Endothelial cell (in vitro differentiated cells): ENCODE measurements around the gene EHMT1. TPM values are rescaled to one million over a fixed set of nuclear protein-coding genes. Genes with fewer than 3 reads are reported as not detected.

ENCODE experiments used
- DNase-seq: peaks from one replicate; pipeline ENCODE4 v3.0.0; 2021; ENCODE audit warnings: low spot score
- H3K27ac Mint-ChIP-seq: one replicate; pipeline ENCODE4 v1.8.0; 2021; ENCODE audit warnings: mixed read lengths, inconsistent platforms; ENCODE audit not compliant: unreplicated experiment
- H3K27me3 Mint-ChIP-seq: one replicate; pipeline ENCODE4 v1.8.0; 2021; ENCODE audit warnings: mild to moderate bottlenecking, moderate library complexity, mixed read lengths, inconsistent platforms; ENCODE audit not compliant: unreplicated experiment
- H3K36me3 Mint-ChIP-seq: one replicate; pipeline ENCODE4 v1.8.0; 2021; ENCODE audit warnings: mild to moderate bottlenecking, low read depth, mixed read lengths, inconsistent platforms; ENCODE audit not compliant: unreplicated experiment
- H3K4me1 Mint-ChIP-seq: one replicate; pipeline ENCODE4 v1.8.0; 2021; ENCODE audit warnings: mild to moderate bottlenecking, mixed read lengths, inconsistent platforms; ENCODE audit not compliant: unreplicated experiment
- H3K4me3 Mint-ChIP-seq: one replicate; pipeline ENCODE4 v1.8.0; 2021; ENCODE audit warnings: mild to moderate bottlenecking, mixed read lengths, inconsistent platforms; ENCODE audit not compliant: unreplicated experiment
- H3K9me3 Mint-ChIP-seq: one replicate; pipeline ENCODE4 v1.8.0; 2021; ENCODE audit warnings: mixed read lengths, inconsistent platforms; ENCODE audit not compliant: unreplicated experiment
- CTCF ChIP-seq: fragments of 200-600 bp; sonication (generic); IDR thresholded peaks from one replicate; pipeline ENCODE4 v1.5.0; 2021; ENCODE audit warnings: antibody characterized with exemption; ENCODE audit not compliant: unreplicated experiment
- total RNA-seq: library from RNA; stranded (reverse); fragmentation: NEBNext Ultra II Directional; extraction: Animal tissue kit (Norgen Biotek cat#: 25700); gene quantifications from one replicate; pipeline ENCODE4 v1.2.1, GENCODE V29; 2021; ENCODE audit not compliant: unreplicated experiment

EHMT1 gene
- total RNA-seq, 1 donor from 2014 or later = 120 TPM

GRCh38 chr9:137611623-137612609 lies 6.9 kb upstream of the EHMT1 start:
- DNase-seq = no peak

GRCh38 chr9:137612741-137613142 lies 6.1 kb upstream of the EHMT1 start:
- peaks cover 5% of the 10 kb centered on the region for H3K36me3 Mint-ChIP-seq
- H3K27ac Mint-ChIP-seq = no peak overlapping the region
- H3K4me3 Mint-ChIP-seq = no peak overlapping the region
- no peak for TF ChIP-seq CTCF
- no peaks in the 10 kb centered on the region for H3K9me3 Mint-ChIP-seq
- no peak for DNase-seq
- peaks cover 12% of the 10 kb centered on the region for H3K4me1 Mint-ChIP-seq
- peaks cover 7% of the 10 kb centered on the region for H3K27me3 Mint-ChIP-seq

More at GRCh38 chr9:137611623-137612609, 6.9 kb upstream of the EHMT1 start:
- Mint-ChIP-seq H3K9me3 (no peaks in the 10 kb centered on the region), H3K27me3 (peaks cover 2% of the 10 kb centered on the region), H3K4me1 (peaks cover 6% of the 10 kb centered on the region), H3K36me3 (no peaks in the 10 kb centered on the region), H3K27ac (no peak overlapping the region), H3K4me3 (no peak overlapping the region)
- no peak for TF ChIP-seq CTCF

GRCh38 chr9:137613259-137613658 lies 5.5 kb upstream of the EHMT1 start:
- Mint-ChIP-seq H3K27me3 (peaks cover 7% of the 10 kb centered on the region), H3K4me3 (no peak overlapping the region), H3K27ac (no peak overlapping the region), H3K4me1 (peaks cover 16% of the 10 kb centered on the region), H3K9me3 (no peaks in the 10 kb centered on the region), H3K36me3 (peaks cover 5% of the 10 kb centered on the region)
- DNase-seq = no peak
- no peak for TF ChIP-seq CTCF

- Mint-ChIP-seq H3K4me3 (no peak overlapping the region), H3K9me3 (no peaks in the 10 kb centered on the region), H3K36me3 (peaks cover 5% of the 10 kb centered on the region), H3K27me3 (peaks cover 7% of the 10 kb centered on the region), H3K4me1 (peaks cover 16% of the 10 kb centered on the region), H3K27ac (no peak overlapping the region)
- TF ChIP-seq CTCF = no peak
- no peak for DNase-seq
Observed at GRCh38 chr9:137613738-137614523, 4.9 kb upstream of the EHMT1 start.
